ENCODE measurements around the gene VSIG2. TPM values are rescaled to one million over a fixed set of nuclear protein-coding genes. Genes with fewer than 3 reads are reported as not detected.
A peak's percentile ranks its signal among the peaks of the same experiment; 100 is the strongest.

Gene VSIG2
- total and polyA plus RNA-seq, 2 experiments from 2014 or later, result not detected

GRCh38 chr11:124727474-124727873 is 24.6 kb downstream of the VSIG2 start:
- Histone ChIP-seq H3F3A (replicated peaks; ENCODE audit: low read depth) (no peaks in the 10 kb centered on the region), H4K20me1 (replicated peaks; ENCODE audit: insufficient read depth) (no peaks in the 10 kb centered on the region), H3K4me2 (peak overlapping the region; percentile 51), H3K4me1 (ENCODE audit: insufficient read depth) (peaks cover 31% of the 10 kb centered on the region), H3K36me3 (ENCODE audit: insufficient read depth) (no peaks in the 10 kb centered on the region), H3K9me2 (ENCODE audit: insufficient read depth) (no peaks in the 10 kb centered on the region), H3K27ac (ENCODE audit: low read depth) (no peak overlapping the region), H3K4me3 (no peak overlapping the region), H2AFZ (no peak overlapping the region), H3K27me3 (ENCODE audit: insufficient read depth) (peaks cover 48% of the 10 kb centered on the region), H3K79me2 (replicated peaks; ENCODE audit: insufficient read depth) (no peaks in the 10 kb centered on the region)
- ATAC-seq, result no peak
- peaks cover 31% of the 10 kb centered on the region for H3K27me3 Mint-ChIP-seq (ENCODE audit: insufficient read depth, low read depth, poor library complexity)
- peaks cover 39% of the 10 kb centered on the region for H3K4me1 Mint-ChIP-seq
- H3K27ac Mint-ChIP-seq, result no peak overlapping the region
- H3K4me3 Mint-ChIP-seq, result no peak overlapping the region
- DNase-seq (ENCODE audit: low spot score), result no peak
- no peaks in the 10 kb centered on the region for H3K36me3 Mint-ChIP-seq (ENCODE audit: low read depth)
- no peak for TF ChIP-seq ZNF114 (CRISPR knock-in tag; IDR thresholded peaks at IDR 0.05)
- TF ChIP-seq STAT1 (IDR thresholded peaks at IDR 0.05; ENCODE audit: unreplicated experiment), result no peak
- TF ChIP-seq EZH2 (IDR thresholded peaks at IDR 0.05; ENCODE audit: low read depth, unreplicated experiment), result no peak
- TF ChIP-seq, protein P1, sequence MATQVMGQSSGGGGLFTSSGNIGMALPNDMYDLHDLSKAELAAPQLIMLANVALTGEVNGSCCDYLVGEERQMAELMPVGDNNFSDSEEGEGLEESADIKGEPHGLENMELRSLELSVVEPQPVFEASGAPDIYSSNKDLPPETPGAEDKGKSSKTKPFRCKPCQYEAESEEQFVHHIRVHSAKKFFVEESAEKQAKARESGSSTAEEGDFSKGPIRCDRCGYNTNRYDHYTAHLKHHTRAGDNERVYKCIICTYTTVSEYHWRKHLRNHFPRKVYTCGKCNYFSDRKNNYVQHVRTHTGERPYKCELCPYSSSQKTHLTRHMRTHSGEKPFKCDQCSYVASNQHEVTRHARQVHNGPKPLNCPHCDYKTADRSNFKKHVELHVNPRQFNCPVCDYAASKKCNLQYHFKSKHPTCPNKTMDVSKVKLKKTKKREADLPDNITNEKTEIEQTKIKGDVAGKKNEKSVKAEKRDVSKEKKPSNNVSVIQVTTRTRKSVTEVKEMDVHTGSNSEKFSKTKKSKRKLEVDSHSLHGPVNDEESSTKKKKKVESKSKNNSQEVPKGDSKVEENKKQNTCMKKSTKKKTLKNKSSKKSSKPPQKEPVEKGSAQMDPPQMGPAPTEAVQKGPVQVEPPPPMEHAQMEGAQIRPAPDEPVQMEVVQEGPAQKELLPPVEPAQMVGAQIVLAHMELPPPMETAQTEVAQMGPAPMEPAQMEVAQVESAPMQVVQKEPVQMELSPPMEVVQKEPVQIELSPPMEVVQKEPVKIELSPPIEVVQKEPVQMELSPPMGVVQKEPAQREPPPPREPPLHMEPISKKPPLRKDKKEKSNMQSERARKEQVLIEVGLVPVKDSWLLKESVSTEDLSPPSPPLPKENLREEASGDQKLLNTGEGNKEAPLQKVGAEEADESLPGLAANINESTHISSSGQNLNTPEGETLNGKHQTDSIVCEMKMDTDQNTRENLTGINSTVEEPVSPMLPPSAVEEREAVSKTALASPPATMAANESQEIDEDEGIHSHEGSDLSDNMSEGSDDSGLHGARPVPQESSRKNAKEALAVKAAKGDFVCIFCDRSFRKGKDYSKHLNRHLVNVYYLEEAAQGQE (IDR thresholded peaks at IDR 0.05; ENCODE audit: unreplicated experiment), result no peak
- no peak for TF ChIP-seq JUNB (IDR thresholded peaks at IDR 0.05; ENCODE audit: unreplicated experiment)
- no peak for TF ChIP-seq ETS1 (IDR thresholded peaks at IDR 0.05)
- no peak for TF ChIP-seq CREB1 (CRISPR knock-in tag; IDR thresholded peaks at IDR 0.05; ENCODE audit: low read depth)
- no peak for TF ChIP-seq POLR2AphosphoS5 (IDR thresholded peaks at IDR 0.05; ENCODE audit: low read depth)
- no peak for TF ChIP-seq NANOG (IDR thresholded peaks at IDR 0.05; ENCODE audit: borderline replicate concordance)
- TF ChIP-seq CTCF (conservative IDR thresholded peaks at IDR 0.05; ENCODE audit: low read depth in 2 of 2), result no peak
- no peak for TF ChIP-seq EZH2phosphoT487 (IDR thresholded peaks at IDR 0.05; ENCODE audit: unreplicated experiment)
- TF ChIP-seq, protein P2, sequence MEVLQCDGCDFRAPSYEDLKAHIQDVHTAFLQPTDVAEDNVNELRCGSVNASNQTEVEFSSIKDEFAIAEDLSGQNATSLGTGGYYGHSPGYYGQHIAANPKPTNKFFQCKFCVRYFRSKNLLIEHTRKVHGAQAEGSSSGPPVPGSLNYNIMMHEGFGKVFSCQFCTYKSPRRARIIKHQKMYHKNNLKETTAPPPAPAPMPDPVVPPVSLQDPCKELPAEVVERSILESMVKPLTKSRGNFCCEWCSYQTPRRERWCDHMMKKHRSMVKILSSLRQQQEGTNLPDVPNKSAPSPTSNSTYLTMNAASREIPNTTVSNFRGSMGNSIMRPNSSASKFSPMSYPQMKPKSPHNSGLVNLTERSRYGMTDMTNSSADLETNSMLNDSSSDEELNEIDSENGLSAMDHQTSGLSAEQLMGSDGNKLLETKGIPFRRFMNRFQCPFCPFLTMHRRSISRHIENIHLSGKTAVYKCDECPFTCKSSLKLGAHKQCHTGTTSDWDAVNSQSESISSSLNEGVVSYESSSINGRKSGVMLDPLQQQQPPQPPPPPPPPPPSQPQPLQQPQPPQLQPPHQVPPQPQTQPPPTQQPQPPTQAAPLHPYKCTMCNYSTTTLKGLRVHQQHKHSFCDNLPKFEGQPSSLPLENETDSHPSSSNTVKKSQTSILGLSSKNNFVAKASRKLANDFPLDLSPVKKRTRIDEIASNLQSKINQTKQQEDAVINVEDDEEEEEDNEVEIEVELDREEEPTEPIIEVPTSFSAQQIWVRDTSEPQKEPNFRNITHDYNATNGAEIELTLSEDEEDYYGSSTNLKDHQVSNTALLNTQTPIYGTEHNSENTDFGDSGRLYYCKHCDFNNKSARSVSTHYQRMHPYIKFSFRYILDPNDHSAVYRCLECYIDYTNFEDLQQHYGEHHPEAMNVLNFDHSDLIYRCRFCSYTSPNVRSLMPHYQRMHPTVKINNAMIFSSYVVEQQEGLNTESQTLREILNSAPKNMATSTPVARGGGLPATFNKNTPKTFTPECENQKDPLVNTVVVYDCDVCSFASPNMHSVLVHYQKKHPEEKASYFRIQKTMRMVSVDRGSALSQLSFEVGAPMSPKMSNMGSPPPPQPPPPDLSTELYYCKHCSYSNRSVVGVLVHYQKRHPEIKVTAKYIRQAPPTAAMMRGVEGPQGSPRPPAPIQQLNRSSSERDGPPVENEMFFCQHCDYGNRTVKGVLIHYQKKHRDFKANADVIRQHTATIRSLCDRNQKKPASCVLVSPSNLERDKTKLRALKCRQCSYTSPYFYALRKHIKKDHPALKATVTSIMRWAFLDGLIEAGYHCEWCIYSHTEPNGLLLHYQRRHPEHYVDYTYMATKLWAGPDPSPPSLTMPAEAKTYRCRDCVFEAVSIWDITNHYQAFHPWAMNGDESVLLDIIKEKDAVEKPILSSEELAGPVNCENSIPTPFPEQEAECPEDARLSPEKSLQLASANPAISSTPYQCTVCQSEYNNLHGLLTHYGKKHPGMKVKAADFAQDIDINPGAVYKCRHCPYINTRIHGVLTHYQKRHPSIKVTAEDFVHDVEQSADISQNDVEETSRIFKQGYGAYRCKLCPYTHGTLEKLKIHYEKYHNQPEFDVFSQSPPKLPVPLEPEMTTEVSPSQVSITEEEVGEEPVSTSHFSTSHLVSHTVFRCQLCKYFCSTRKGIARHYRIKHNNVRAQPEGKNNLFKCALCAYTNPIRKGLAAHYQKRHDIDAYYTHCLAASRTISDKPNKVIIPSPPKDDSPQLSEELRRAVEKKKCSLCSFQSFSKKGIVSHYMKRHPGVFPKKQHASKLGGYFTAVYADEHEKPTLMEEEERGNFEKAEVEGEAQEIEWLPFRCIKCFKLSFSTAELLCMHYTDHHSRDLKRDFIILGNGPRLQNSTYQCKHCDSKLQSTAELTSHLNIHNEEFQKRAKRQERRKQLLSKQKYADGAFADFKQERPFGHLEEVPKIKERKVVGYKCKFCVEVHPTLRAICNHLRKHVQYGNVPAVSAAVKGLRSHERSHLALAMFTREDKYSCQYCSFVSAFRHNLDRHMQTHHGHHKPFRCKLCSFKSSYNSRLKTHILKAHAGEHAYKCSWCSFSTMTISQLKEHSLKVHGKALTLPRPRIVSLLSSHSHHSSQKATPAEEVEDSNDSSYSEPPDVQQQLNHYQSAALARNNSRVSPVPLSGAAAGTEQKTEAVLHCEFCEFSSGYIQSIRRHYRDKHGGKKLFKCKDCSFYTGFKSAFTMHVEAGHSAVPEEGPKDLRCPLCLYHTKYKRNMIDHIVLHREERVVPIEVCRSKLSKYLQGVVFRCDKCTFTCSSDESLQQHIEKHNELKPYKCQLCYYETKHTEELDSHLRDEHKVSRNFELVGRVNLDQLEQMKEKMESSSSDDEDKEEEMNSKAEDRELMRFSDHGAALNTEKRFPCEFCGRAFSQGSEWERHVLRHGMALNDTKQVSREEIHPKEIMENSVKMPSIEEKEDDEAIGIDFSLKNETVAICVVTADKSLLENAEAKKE (CRISPR knock-in tag; IDR thresholded peaks at IDR 0.05), result no peak
- TF ChIP-seq ZNF331 (CRISPR knock-in tag; IDR thresholded peaks at IDR 0.05; ENCODE audit: low read depth), result no peak
- no peaks in the 10 kb centered on the region for H3K9me3 Mint-ChIP-seq

Data from GM23338 (cell line).